CD4-positive, alpha-beta T cell treated with Interleukin-21 for 1 hour (primary cell): ENCODE measurements around the gene NIM1K.
"Not testable (repeated sequence)": the region's sequence is repeated elsewhere in the genome, so short reads cannot be mapped to it uniquely, and the experiment has no call there.

ENCODE experiments used
- DNase-seq: peaks from one replicate; pipeline ENCODE4 v3.0.0-alpha.2; 2020

Gene NIM1K

GRCh38 chr5:43315263-43315662 lies 123.2 kb downstream of the NIM1K start:
- no peak for DNase-seq

GRCh38 chr5:43315682-43316081 lies 123.7 kb downstream of the NIM1K start:
- DNase-seq = no peak

GRCh38 chr5:43316421-43316820 lies 124.4 kb downstream of the NIM1K start:
- no peak for DNase-seq

- DNase-seq = no peak
Observed at GRCh38 chr5:43320846-43321245, 128.8 kb downstream of the NIM1K start.

GRCh38 chr5:43323488-43323887 lies 131.5 kb downstream of the NIM1K start:
- DNase-seq = not testable (repeated sequence)

DNA sequence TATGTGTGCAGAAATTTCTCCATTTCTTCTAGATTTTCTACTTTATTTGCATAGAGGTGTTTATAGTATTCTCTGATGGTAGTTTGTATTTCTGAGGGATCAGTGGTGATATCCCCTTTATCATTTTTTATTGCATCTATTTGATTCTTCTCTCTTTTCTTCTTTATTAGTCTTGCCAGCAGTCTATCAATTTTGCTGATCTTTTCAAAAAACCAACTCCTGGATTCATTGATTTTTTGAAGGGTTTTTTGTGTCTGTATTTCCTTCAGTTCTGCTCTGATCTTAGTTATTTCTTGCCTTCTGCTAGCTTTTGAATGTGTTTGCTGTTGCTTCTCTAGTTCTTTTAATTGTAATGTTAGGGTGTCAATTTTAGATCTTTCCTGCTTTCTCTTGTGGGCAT lies 133.6 kb downstream of the NIM1K start:
- not testable (repeated sequence) for DNase-seq
